Caco-2 (cell line): ENCODE measurements around the gene PARD3B. TPM values are rescaled to one million over a fixed set of nuclear protein-coding genes. Genes with fewer than 3 reads are reported as not detected.

ENCODE experiments used
- BruUV-seq: library from RNA; stranded (reverse); fragments of 400-500 nt; replicated peaks from 2 replicates; lab custom pipeline; 2021; lab: Mats Ljungman, UMichigan
- CTCF ChIA-PET: fragments of 300-600 bp; sonication (Branson Sonifier 250); formaldehyde crosslinking; loops from one replicate; lab custom pipeline; 2022; ENCODE audit warnings: antibody characterized with exemption; lab: Charles Lee
- POLR2A ChIA-PET: fragments of 300-600 bp; sonication (Branson Sonifier 250); formaldehyde crosslinking; loops from one replicate; lab custom pipeline; 2022; ENCODE audit warnings: antibody characterized with exemption; lab: Charles Lee
- DNase-seq, 2 experiments: peaks; one replicate each; pipeline versions ENCODE4 v3.0.0 to v3.0.0-alpha.2; 2020 to 2022
- H3K27me3 ChIP-seq: replicated peaks from 2 replicates; pipeline ENCODE4 v1.6.0; 2011; ENCODE audit warnings: low read length; ENCODE audit not compliant: control insufficient read depth, insufficient read depth
- H3K36me3 ChIP-seq: 2 replicates; pipeline ENCODE4 v1.5.1; 2011; ENCODE audit warnings: low read length; ENCODE audit not compliant: control insufficient read depth, insufficient read depth
- H3K4me1 ChIP-seq: fragments of 250-450 bp; sonication (Bioruptor Pico); 2 replicates; pipeline ENCODE4 v1.5.1; 2020; ENCODE audit warnings: mild to moderate bottlenecking
- H3K4me3 ChIP-seq: 2 replicates; pipeline ENCODE4 v1.5.1; 2011; ENCODE audit warnings: low read depth, mild to moderate bottlenecking, control low read depth, low read length
- H3K9me3 ChIP-seq: fragments of 250-450 bp; sonication (Bioruptor Pico); 2 replicates; pipeline ENCODE4 v1.5.1; 2020; ENCODE audit warnings: mild to moderate bottlenecking, moderate library complexity
- H3K27ac Mint-ChIP-seq: one replicate; pipeline ENCODE4 v1.8.0; 2022; ENCODE audit warnings: mixed read lengths; ENCODE audit not compliant: unreplicated experiment
- H3K27me3 Mint-ChIP-seq: one replicate; pipeline ENCODE4 v1.8.0; 2022; ENCODE audit warnings: mixed read lengths; ENCODE audit not compliant: insufficient read depth, unreplicated experiment
- H3K36me3 Mint-ChIP-seq: one replicate; pipeline ENCODE4 v1.8.0; 2022; ENCODE audit warnings: mild to moderate bottlenecking, mixed read lengths; ENCODE audit not compliant: insufficient read depth, unreplicated experiment
- H3K4me1 Mint-ChIP-seq: one replicate; pipeline ENCODE4 v1.8.0; 2022; ENCODE audit warnings: low read depth, mixed read lengths; ENCODE audit not compliant: unreplicated experiment
- H3K4me3 Mint-ChIP-seq: one replicate; pipeline ENCODE4 v1.8.0; 2022; ENCODE audit warnings: mild to moderate bottlenecking, moderate library complexity, mixed read lengths; ENCODE audit not compliant: unreplicated experiment
- H3K9me3 Mint-ChIP-seq: one replicate; pipeline ENCODE4 v1.8.0; 2022; ENCODE audit warnings: mixed read lengths; ENCODE audit not compliant: unreplicated experiment
- intact Hi-C: fragments of 100-400 bp; cut with micrococcal nuclease; formaldehyde crosslinking; loops from one replicate; pipeline ENCODE4 v1.10.0; 2022; ENCODE audit not compliant: unreplicated experiment
- total RNA-seq: library from RNA; stranded (reverse); gene quantifications from 2 replicates; pipeline ENCODE4 v1.2.3, GENCODE V29; 2022
- TF ChIP-seq, protein P1 (sequence below), 2 experiments: fragments of 200-600 bp in 1 of 2; IDR thresholded peaks; 1 replicate in 1 of 2; 2 replicates in 1 of 2; pipeline versions ENCODE4 v1.5.1 to v1.8.0; 2011 to 2022; ENCODE audit warnings: antibody characterized with exemption in 1 of 2, control low read depth in 1 of 2, inconsistent platforms in 1 of 2, low read depth in 1 of 2, low read length in 1 of 2, mild to moderate bottlenecking in 1 of 2, moderate library complexity in 1 of 2; ENCODE audit not compliant: insufficient read depth in 1 of 2, severe bottlenecking in 1 of 2, unreplicated experiment in 1 of 2

The PARD3B gene
- total RNA-seq, 1 experiment from 2014 or later, result 68.9 TPM

- Mint-ChIP-seq H3K27me3 (no peaks in the 10 kb centered on the region), H3K4me1 (peaks cover 15% of the 10 kb centered on the region), H3K36me3 (peaks cover 8% of the 10 kb centered on the region), H3K9me3 (no peaks in the 10 kb centered on the region), H3K4me3 (no peak overlapping the region), H3K27ac (no peak overlapping the region)
- ChIA-PET CTCF (interaction anchor here (1.3 kb wide), 1 partner anchor 48 kb away, joined by 3 read pairs; no protein-coding TSS in a partner anchor), POLR2A (no interaction called here)
- Histone ChIP-seq H3K36me3 (no peaks in the 10 kb centered on the region), H3K4me3 (no peak overlapping the region), H3K27me3 (no peaks in the 10 kb centered on the region), H3K9me3 (no peaks in the 10 kb centered on the region), H3K4me1 (no peaks in the 10 kb centered on the region; the same call in 1 of the 2 replicates)
- intact Hi-C loops, result no loop called here
- DNase-seq, result no peak
- BruUV-seq, result no TSS peak
- TF ChIP-seq, protein P1, sequence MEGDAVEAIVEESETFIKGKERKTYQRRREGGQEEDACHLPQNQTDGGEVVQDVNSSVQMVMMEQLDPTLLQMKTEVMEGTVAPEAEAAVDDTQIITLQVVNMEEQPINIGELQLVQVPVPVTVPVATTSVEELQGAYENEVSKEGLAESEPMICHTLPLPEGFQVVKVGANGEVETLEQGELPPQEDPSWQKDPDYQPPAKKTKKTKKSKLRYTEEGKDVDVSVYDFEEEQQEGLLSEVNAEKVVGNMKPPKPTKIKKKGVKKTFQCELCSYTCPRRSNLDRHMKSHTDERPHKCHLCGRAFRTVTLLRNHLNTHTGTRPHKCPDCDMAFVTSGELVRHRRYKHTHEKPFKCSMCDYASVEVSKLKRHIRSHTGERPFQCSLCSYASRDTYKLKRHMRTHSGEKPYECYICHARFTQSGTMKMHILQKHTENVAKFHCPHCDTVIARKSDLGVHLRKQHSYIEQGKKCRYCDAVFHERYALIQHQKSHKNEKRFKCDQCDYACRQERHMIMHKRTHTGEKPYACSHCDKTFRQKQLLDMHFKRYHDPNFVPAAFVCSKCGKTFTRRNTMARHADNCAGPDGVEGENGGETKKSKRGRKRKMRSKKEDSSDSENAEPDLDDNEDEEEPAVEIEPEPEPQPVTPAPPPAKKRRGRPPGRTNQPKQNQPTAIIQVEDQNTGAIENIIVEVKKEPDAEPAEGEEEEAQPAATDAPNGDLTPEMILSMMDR (IDR thresholded peaks at IDR 0.05; ENCODE audit: insufficient read depth in 1 of 2, low read depth in 1 of 2, low read length in 1 of 2, severe bottlenecking in 1 of 2, unreplicated experiment in 1 of 2), result no peak
These were observed 1083.1 kb downstream of the PARD3B start for GRCh38 chr2:205628422-205628821.

- H3K4me1 ChIP-seq, result no peaks in the 10 kb centered on the region; the same call in 1 of the 2 replicates
- ChIA-PET POLR2A (no interaction called here), CTCF (interaction anchor here (1.3 kb wide), 1 partner anchor 47 kb away, joined by 3 read pairs; no protein-coding TSS in a partner anchor)
- peak; percentile 24 to 46 for DNase-seq
- no TSS peak for BruUV-seq
- peaks cover 15% of the 10 kb centered on the region for H3K4me1 Mint-ChIP-seq
- no peaks in the 10 kb centered on the region for H3K9me3 Mint-ChIP-seq
- H3K4me3 Mint-ChIP-seq, result no peak overlapping the region
- TF ChIP-seq, protein P1 (IDR thresholded peaks at IDR 0.05; ENCODE audit: insufficient read depth in 1 of 2, low read depth in 1 of 2, low read length in 1 of 2, severe bottlenecking in 1 of 2, unreplicated experiment in 1 of 2), result no peak
- no peak overlapping the region for H3K4me3 ChIP-seq
- no peaks in the 10 kb centered on the region for H3K36me3 ChIP-seq
- no peaks in the 10 kb centered on the region for H3K27me3 Mint-ChIP-seq
- peak overlapping the region; percentile 17 for H3K27ac Mint-ChIP-seq
- H3K9me3 ChIP-seq, result no peaks in the 10 kb centered on the region
- peaks cover 8% of the 10 kb centered on the region for H3K36me3 Mint-ChIP-seq
- no peaks in the 10 kb centered on the region for H3K27me3 ChIP-seq
- intact Hi-C loops, result no loop called here
These were observed 1084.0 kb downstream of the PARD3B start for GRCh38 chr2:205629091-205629776.

DNA sequence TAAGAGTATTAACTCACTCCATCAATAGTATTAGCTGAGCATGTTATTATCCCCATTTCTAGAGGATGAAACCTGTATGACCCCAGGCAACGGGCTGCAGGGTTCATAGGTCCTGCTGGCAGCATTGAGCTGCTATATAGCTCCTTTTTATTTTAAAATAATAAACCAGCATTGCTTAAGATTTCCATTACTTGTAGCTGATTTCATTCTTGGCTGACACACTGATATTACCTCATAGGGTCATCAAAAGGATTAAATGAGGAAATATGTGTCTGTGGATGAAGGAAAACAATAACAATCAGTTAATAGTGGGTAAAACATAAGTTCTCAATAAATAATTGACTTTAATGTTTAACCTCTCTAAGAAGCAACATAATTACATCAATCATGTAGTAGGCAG is 1088.7 kb downstream of the PARD3B start:
- no peak overlapping the region for H3K4me3 ChIP-seq
- H3K36me3 Mint-ChIP-seq, result no peaks in the 10 kb centered on the region
- intact Hi-C loops, result no loop called here
- peaks cover 3% of the 10 kb centered on the region; the same call in 1 of the 2 replicates for H3K4me1 ChIP-seq
- DNase-seq, result no peak
- CTCF ChIA-PET, result no interaction called here
- H3K27ac Mint-ChIP-seq, result no peak overlapping the region
- H3K4me3 Mint-ChIP-seq, result no peak overlapping the region
- H3K9me3 Mint-ChIP-seq, result no peaks in the 10 kb centered on the region
- no peaks in the 10 kb centered on the region for H3K27me3 Mint-ChIP-seq
- TF ChIP-seq, protein P1 (IDR thresholded peaks at IDR 0.05; ENCODE audit: insufficient read depth in 1 of 2, low read depth in 1 of 2, low read length in 1 of 2, severe bottlenecking in 1 of 2, unreplicated experiment in 1 of 2), result no peak
- peaks cover 12% of the 10 kb centered on the region for H3K4me1 Mint-ChIP-seq
- POLR2A ChIA-PET, result no interaction called here
- BruUV-seq, result no TSS peak
- H3K9me3 ChIP-seq, result no peaks in the 10 kb centered on the region
- H3K27me3 ChIP-seq, result no peaks in the 10 kb centered on the region
- H3K36me3 ChIP-seq, result no peaks in the 10 kb centered on the region
